ENCODE measurements around the gene PPP4R3A.
"Not testable (repeated sequence)": the region's sequence is repeated elsewhere in the genome, so short reads cannot be mapped to it uniquely, and the experiment has no call there.

GRCh38 chr14:91494392-91495065 is 15.6 kb downstream of the PPP4R3A start:
- TF ChIP-seq, protein P1, sequence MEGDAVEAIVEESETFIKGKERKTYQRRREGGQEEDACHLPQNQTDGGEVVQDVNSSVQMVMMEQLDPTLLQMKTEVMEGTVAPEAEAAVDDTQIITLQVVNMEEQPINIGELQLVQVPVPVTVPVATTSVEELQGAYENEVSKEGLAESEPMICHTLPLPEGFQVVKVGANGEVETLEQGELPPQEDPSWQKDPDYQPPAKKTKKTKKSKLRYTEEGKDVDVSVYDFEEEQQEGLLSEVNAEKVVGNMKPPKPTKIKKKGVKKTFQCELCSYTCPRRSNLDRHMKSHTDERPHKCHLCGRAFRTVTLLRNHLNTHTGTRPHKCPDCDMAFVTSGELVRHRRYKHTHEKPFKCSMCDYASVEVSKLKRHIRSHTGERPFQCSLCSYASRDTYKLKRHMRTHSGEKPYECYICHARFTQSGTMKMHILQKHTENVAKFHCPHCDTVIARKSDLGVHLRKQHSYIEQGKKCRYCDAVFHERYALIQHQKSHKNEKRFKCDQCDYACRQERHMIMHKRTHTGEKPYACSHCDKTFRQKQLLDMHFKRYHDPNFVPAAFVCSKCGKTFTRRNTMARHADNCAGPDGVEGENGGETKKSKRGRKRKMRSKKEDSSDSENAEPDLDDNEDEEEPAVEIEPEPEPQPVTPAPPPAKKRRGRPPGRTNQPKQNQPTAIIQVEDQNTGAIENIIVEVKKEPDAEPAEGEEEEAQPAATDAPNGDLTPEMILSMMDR (conservative IDR thresholded peaks at IDR 0.05; ENCODE audit: low read depth, low read length) = not testable (repeated sequence)
- TF ChIP-seq SMC3 (IDR thresholded peaks at IDR 0.05; ENCODE audit: low read depth, low read length); RAD21 (IDR thresholded peaks at IDR 0.05; ENCODE audit: low read length); MAFK (IDR thresholded peaks at IDR 0.05; ENCODE audit: low read depth, low read length); POLR2A (IDR thresholded peaks at IDR 0.05; ENCODE audit: low read depth, low read length); MXI1 (IDR thresholded peaks at IDR 0.05; ENCODE audit: borderline replicate concordance, low read depth, low read length); RFX5 (IDR thresholded peaks at IDR 0.05; ENCODE audit: low read depth, low read length); CEBPB (IDR thresholded peaks at IDR 0.05; ENCODE audit: low read depth, low read length); FOS (IDR thresholded peaks at IDR 0.05; ENCODE audit: low read depth, low read length); NFE2L2 (IDR thresholded peaks at IDR 0.05; ENCODE audit: low read depth, low read length); RCOR1 (IDR thresholded peaks at IDR 0.05; ENCODE audit: insufficient replicate concordance, low read length): not testable (repeated sequence)
- TF ChIP-seq, protein P2, sequence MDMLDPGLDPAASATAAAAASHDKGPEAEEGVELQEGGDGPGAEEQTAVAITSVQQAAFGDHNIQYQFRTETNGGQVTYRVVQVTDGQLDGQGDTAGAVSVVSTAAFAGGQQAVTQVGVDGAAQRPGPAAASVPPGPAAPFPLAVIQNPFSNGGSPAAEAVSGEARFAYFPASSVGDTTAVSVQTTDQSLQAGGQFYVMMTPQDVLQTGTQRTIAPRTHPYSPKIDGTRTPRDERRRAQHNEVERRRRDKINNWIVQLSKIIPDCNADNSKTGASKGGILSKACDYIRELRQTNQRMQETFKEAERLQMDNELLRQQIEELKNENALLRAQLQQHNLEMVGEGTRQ (IDR thresholded peaks at IDR 0.05; ENCODE audit: low read depth, low read length) = not testable (repeated sequence)

Data from IMR-90 (cell line).